ENCODE data around the gene EPHA1.

EPHA1 gene

DNA sequence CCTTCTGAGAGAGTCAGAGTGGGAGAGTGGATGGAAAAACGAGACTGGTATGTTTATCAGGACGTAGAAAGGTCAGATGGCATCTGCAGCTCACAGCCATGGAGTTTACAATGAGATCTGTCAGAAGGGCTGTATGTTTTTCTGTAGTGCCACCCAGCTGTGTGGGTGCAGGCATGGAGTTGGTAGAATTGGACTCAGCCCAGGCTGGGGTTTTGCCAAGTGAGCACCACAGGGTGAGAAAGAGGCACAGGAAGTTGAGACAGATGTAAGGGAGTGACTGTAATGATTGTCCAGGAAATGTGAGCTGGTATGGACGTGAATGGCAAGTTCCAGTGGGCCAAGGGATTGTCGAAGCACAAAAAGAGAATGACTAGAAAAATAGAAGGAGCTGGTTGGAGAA, 36.6 kb downstream of the EPHA1 start:
- DNase-seq (ENCODE audit: low read depth), result peak; percentile 52

- no peak for DNase-seq (ENCODE audit: low read depth)
These were observed 38.7 kb downstream of the EPHA1 start for GRCh38 chr7:143369678-143370651.

DNA sequence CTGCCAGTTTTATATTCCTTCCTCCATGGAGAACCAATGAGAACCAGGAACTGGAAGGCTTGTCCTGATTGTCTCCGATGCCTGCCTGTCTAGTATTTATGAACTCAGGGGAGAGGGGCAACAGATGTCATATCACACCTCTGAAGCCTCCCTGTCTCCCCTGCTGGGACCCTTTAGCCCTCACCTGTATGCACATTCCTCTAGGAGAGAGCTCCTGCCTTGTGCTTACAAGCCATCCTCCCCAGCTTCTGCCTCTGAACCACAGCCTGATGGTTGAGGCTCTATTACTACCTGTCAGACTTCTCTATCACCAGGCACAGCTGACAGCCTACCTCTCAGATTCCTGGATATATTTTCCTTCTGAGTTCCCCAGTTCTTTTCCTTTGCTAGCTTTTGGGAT, 40.3 kb downstream of the EPHA1 start:
- no peak for DNase-seq (ENCODE audit: low read depth)

DNA sequence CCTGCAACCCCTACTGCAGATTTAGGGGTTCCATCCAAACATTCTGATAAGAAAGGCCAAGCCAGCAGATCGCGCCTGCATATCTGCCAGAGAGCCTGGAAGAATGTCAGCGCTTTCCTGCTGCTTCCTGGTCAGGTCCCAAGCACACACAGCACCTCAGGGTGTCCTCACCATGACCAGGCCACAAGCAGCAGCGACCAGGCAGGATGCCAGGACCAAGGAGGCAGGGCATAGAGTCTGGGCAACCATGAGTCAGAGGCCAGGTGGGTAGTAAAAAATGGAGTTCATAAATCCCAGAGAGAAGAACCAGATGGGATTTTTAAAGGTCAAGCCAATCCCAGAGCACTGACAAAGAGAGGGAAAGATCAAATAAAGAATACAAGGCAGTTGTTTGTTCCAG, 40.7 kb downstream of the EPHA1 start:
- DNase-seq (ENCODE audit: low read depth), result no peak

- no peak for DNase-seq (ENCODE audit: low read depth)
These were observed 45.4 kb downstream of the EPHA1 start for GRCh38 chr7:143363016-143363937.

DNA sequence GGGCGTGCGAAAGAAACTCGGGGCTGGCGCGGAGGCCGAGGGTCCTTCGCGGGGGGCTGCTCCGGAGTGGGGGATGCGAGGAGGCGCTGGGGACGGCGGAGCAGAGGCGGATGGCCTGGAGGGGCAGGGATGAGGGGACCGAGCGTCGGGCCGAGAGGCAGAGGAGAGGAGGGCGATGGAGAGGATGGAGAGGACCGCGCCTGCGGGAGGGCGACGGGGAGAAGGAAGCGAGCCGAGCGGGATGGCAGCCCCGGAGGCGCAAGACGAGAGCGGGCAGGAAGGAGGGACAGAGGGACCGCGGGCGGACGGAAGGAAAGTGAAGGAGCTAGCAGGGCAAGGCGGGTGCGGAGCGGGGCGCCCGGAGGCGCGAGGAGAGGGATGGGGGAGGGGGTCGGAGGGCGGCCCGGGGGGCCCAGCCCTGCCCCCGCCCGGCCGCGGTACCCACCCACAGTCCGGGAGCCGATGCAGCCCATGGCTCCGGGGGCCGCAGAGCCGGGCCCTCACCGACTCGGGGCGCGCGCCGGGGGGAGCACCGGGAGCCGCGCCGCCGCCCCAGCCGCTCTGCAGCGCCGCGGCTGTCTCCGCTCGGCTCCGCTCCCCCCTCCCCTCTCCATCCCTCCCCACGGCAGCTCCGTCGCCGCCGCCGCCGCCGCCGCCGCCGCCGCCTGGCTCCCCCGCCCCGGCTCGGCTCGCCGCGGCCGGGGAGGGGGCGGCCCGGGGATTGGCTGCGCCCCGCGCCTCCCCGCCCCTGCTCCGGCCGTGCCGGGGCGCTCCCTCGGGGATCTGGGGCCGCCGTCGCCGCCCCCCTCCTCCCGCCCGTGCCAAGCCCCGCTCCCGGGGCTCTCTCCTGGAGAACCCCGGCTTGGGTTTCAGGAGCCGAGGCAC, 46.3 kb downstream of the EPHA1 start, which contains the start of gene FAM131B:
Gene FAM131B (minus strand): TSS at position 583 of the 885 bp plus-strand sequence. CDS start 110 bp downstream, at position 473.
- DNase-seq (ENCODE audit: low read depth), result peak; percentile 23

GRCh38 chr7:143361552-143362130, 47.0 kb downstream of the EPHA1 start:
- no peak for DNase-seq (ENCODE audit: low read depth)

- DNase-seq (ENCODE audit: low read depth), result no peak
These were observed 47.7 kb downstream of the EPHA1 start for GRCh38 chr7:143360788-143361551.

DNA sequence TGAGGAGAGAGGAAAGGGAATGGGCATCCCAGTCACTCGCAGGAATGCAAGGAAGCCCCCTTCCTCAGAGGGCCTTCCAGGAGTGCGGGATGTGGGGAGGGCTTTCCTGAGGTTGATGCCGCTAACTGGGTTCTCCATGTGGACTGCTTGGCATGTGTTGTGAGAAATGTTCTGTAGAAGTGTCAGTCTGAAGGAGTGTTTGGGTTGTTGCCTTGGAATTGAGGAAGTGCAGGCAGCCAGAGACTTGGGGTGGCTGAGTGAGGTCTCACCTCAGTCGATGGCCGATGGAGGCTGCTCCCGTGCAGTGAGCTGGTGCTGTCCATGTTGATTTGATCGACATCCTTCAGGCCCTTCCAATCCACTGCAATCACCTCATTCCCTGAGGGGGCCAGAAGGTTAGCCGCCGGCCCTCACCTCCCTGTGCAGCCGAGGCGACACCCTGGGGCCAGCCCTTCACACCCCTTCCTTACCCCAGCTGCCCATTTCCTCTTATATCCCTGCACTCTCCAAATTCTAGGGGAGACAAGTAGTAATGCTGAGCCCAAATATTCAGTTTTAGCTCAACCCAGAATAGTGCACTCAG, 48.8 kb downstream of the EPHA1 start:
- no peak for DNase-seq (ENCODE audit: low read depth)

- no peak for DNase-seq (ENCODE audit: low read depth)
These were observed 50.0 kb downstream of the EPHA1 start for GRCh38 chr7:143358626-143359025.

DNA sequence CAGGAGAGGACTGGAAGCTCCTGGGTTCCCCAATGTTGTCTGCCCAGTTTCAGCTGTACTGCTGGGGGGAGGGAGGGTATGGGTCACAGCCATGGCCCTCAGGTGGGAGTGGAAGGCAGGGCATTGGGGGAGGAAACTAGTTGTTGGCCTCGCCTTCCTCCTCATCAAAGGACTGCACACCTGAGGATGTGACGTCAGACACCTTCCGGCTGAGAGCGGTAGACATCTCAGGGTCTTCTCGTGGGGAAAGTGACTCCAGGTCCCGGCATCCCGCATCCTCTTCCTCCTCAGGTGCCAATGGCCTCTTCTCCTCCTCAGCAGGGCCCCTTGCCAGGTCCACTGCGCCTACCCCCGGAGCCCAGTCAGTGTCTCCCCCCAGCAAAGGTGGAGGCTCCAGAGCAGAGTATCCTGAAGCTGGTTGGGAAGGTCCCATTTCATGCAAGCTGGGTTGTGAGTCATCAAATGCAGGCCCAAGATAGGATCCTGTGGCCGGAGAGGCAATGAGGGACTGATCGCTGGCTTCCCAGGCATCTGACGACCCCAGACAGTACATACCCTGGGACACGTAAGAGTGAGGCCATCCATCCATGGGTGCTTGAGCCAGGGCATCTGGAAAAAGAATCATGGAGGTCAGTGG, 52.1 kb downstream of the EPHA1 start:
- no peak for DNase-seq (ENCODE audit: low read depth)

DNA sequence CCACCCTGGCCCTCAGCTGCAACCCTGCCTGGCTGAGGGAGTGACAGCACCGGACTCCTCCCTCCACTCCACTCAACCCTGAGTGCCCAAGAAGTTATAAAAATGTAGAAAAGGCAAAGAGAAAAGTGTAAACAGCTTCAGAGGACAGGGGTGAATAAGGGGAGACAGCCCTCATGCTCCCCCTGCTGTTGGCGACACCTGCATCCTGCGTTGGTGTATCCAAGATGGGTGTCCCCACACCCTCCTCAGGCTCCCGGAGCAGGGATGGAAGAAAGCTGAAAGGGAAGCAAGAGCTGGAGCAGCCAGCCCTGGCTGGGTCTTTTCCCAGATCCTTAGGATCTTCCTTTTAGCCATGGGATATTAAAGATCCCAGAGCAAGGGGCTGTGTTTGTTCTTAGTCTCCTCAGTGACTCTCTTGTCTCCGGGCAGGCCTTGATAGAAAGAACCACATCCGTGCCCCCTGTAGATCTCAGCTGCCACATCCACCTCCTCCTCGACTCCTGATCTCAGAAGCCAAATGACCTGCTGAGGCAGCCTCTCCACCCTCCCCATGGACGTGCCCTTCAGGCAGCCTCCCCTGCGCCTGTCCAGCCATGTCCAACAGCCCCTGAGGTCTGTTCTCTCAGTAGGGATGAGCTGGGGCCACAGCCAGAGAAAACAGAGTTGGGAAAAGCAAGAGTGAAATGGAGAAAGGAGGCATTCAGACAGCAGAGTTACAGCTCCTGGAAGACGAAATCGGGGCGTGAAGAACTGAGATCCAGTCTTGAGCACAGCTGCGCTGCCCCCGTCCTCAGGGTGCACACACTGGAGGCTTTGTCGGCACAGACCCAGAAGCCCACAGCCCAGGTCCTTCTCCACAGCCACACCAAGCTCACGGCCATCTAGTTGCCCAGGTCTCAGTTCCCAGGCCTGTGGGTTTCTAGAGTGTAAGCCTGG, 52.9 kb downstream of the EPHA1 start:
- DNase-seq (ENCODE audit: low read depth), result no peak

GRCh38 chr7:143354965-143355364, 53.7 kb downstream of the EPHA1 start:
- DNase-seq (ENCODE audit: low read depth), result no peak

DNA sequence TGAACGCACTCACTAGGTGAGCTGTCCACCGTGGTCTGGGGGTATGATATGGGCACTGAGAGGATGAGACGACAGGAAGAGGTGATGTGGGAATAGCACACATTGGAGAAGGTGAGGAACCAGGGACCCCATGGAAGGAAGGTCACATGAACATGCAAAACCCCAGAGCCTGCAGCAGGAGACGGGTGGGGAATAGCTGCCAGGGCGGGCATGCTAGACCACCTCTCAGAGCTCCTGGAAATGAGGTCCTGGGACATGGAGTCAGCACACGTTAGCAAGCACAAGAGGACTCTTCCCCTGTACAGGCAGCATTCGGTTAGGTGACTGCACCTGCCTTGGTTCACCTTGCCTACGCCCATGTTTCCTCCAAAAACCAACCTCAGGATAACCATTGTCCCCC, 54.3 kb downstream of the EPHA1 start:
- DNase-seq (ENCODE audit: low read depth), result no peak

DNA sequence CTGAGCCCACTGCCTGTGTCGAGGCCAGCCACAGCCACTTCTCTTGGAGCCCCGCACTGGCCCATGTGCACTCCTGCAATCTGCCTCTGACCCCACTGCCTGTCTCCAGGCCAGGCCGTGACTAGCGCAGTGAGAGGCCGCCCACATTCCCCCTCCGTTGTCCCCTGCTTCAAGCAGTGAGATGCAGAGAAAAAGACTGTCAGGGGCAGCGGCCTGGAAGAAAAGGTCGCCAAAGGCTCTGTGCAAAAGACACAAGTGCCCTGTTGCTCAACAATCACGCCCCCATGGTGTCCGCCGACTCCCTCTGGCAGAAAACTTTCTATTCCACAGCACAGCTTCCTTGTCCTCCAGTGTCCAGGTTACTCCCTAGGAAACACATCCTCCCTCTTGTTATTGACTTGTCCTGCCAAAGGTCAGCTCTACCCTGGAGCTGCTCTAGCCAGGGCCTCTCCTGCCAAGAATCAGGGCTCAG, 56.1 kb downstream of the EPHA1 start:
- DNase-seq (ENCODE audit: low read depth), result no peak

GRCh38 chr7:143351574-143351973, 57.1 kb downstream of the EPHA1 start:
- DNase-seq (ENCODE audit: low read depth), result no peak

- no peak for DNase-seq (ENCODE audit: low read depth)
These were observed 57.6 kb downstream of the EPHA1 start for GRCh38 chr7:143351060-143351459.

DNA sequence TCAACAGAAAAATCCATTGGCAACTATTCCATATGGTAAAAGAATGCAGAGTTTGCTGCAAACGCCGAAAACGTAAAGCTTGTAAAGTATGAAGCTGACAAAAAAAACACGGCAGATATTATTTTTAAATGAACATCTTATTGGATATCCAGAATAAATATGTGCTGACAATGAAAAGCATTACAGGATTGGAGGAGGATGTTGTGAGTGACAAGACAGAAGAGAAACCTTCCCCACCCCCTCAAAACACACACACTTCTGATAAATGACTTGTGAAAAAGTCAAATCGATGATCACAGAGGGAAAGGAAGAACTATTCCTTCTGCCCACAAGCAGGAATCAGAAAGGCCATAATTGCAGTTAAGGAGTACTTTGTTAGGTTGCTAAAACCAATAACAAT, 60.7 kb downstream of the EPHA1 start:
- no peak for DNase-seq (ENCODE audit: low read depth)
